Adrenal gland (tissue), 5 donors: ENCODE results near the gene FNBP1L.

Experiments used
- CTCF ChIP-seq, 6 experiments: fragments of 450-650 bp in 4 of 6; fragments of 200-600 bp in 2 of 6; sonication (generic) in 1 of 6; IDR thresholded peaks; 1 replicate in 5 of 6; 2 replicates in 1 of 6; pipeline versions ENCODE4 v1.5.1 to v1.8.0; 2016 to 2021; ENCODE audit warnings: antibody characterized with exemption in 6 of 6, mild to moderate bottlenecking in 2 of 6, moderate library complexity in 1 of 6
- POLR2A ChIP-seq, 2 donors: fragments of 450-650 bp; IDR thresholded peaks; one replicate each; pipeline ENCODE4 v1.6.1; 2017; ENCODE audit warnings: antibody characterized with exemption in 2 of 2, mild to moderate bottlenecking in 2 of 2, moderate library complexity in 1 of 2
- donor health status: DM: no; HTN: no; CAD: no.

- TF ChIP-seq POLR2A (IDR thresholded peaks at IDR 0.05) (no peak), CTCF (IDR thresholded peaks at IDR 0.05) (no peak)
Observed at GRCh38 chr1:93474321-93474720, 26.4 kb downstream of the FNBP1L start.
